ENCODE measurements around the gene CPE.
"Not testable (repeated sequence)": the region's sequence is repeated elsewhere in the genome, so short reads cannot be mapped to it uniquely, and the experiment has no call there.

CPE gene

GRCh38 chr4:165378745-165379677 is at the start of gene CPE:
Gene CPE, plus strand, starts transcription at chr4:165379008. Its CDS starts 214 bp downstream, at chr4:165379222.
- DNase-seq (ENCODE audit: low spot score) = peak; percentile 89

GRCh38 chr4:165330071-165330470 is 48.7 kb upstream of the CPE start:
- no peak for DNase-seq (ENCODE audit: low spot score)

- no peak for DNase-seq (ENCODE audit: low spot score)
Measured at GRCh38 chr4:165330666-165331065, 48.1 kb upstream of the CPE start.

GRCh38 chr4:165331359-165331758 is 47.4 kb upstream of the CPE start:
- DNase-seq (ENCODE audit: low spot score) = no peak

- no peak for DNase-seq (ENCODE audit: low spot score)
Measured at GRCh38 chr4:165331823-165332222, 47.0 kb upstream of the CPE start.

- no peak for DNase-seq (ENCODE audit: low spot score)
Measured at GRCh38 chr4:165332502-165332901, 46.3 kb upstream of the CPE start.

- DNase-seq (ENCODE audit: low spot score) = no peak
Measured at GRCh38 chr4:165335163-165335703, 43.6 kb upstream of the CPE start.

GRCh38 chr4:165336743-165337142 is 42.1 kb upstream of the CPE start:
- DNase-seq (ENCODE audit: low spot score) = no peak

- DNase-seq (ENCODE audit: low spot score) = not testable (repeated sequence)
Measured at GRCh38 chr4:165342340-165342739, 36.5 kb upstream of the CPE start.

GRCh38 chr4:165343353-165344191 is 35.2 kb upstream of the CPE start:
- peak; percentile 48 for DNase-seq (ENCODE audit: low spot score)

- no peak for DNase-seq (ENCODE audit: low spot score)
Measured at GRCh38 chr4:165345666-165346417, 33.0 kb upstream of the CPE start.

- no peak for DNase-seq (ENCODE audit: low spot score)
Measured at GRCh38 chr4:165347647-165348569, 30.9 kb upstream of the CPE start.

GRCh38 chr4:165351359-165352130 is 27.3 kb upstream of the CPE start:
- no peak for DNase-seq (ENCODE audit: low spot score)

- peak; percentile 80 for DNase-seq (ENCODE audit: low spot score)
Measured at GRCh38 chr4:165355900-165356300, 22.9 kb upstream of the CPE start.

GRCh38 chr4:165359506-165359905 is 19.3 kb upstream of the CPE start:
- DNase-seq (ENCODE audit: low spot score) = no peak

- no peak for DNase-seq (ENCODE audit: low spot score)
Measured at GRCh38 chr4:165360041-165360695, 18.6 kb upstream of the CPE start.

- no peak for DNase-seq (ENCODE audit: low spot score)
Measured at GRCh38 chr4:165360985-165361670, 17.7 kb upstream of the CPE start.

GRCh38 chr4:165361810-165362209 is 17.0 kb upstream of the CPE start:
- no peak for DNase-seq (ENCODE audit: low spot score)

Data from Ammon's horn (tissue), 1 donor.